GM12873 (cell line): ENCODE measurements around the gene CNNM2.

Experiments
- CTCF ChIP-seq: IDR thresholded peaks from 2 replicates; pipeline ENCODE4 v1.5.1; 2012; ENCODE audit warnings: low read depth, mild to moderate bottlenecking, moderate library complexity, low read length, control low read depth; ENCODE audit not compliant: insufficient read depth; ENCODE audit errors: missing control alignments

CNNM2 gene

GRCh38 chr10:103086799-103087198, 168.7 kb downstream of the CNNM2 start:
- no peak for TF ChIP-seq CTCF

- no peak for TF ChIP-seq CTCF
Observed at GRCh38 chr10:103089493-103089892, 171.4 kb downstream of the CNNM2 start.

GRCh38 chr10:103090911-103091310, 172.8 kb downstream of the CNNM2 start:
- TF ChIP-seq CTCF = no peak

- TF ChIP-seq CTCF = no peak
Observed at GRCh38 chr10:103095005-103095404, 176.9 kb downstream of the CNNM2 start.

DNA sequence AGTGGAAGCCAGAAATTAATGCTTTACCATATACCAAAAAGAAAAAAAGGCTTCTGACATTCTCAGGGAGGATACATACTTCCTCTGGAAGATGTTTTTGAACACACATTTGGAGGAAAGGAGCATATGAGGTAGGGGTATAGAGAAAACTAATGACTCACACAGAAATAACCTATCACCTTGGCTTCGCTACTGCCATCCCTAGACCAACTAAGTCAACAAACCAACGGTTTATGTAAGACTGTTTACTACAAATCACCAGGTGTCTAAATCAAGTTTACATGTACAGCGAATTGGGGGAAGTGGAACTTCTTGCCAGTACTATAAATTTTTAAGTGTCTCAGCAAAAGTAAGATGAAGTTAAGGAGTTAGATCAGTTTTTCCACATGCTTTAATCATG, 178.0 kb downstream of the CNNM2 start:
- TF ChIP-seq CTCF = no peak

- TF ChIP-seq CTCF = no peak
Observed at GRCh38 chr10:103098240-103098639, 180.1 kb downstream of the CNNM2 start.

GRCh38 chr10:103100620-103101019, 182.5 kb downstream of the CNNM2 start:
- TF ChIP-seq CTCF = no peak
